Kidney (tissue), 14 donors: ENCODE results near the gene USE1. TPM values are rescaled to one million over a fixed set of nuclear protein-coding genes. Genes with fewer than 3 reads are reported as not detected.
A peak's percentile ranks its signal among the peaks of the same experiment; 100 is the strongest.

Experiments
- DNase-seq, 5 donors: peaks; one replicate each; pipeline ENCODE4 v3.0.0-alpha.2; 2013 to 2020
- FAIRE-seq: peaks from 2 replicates; lab custom pipeline; 2012; peaks lifted over from hg19 to GRCh38; lab: Jason Lieb, UNC
- H3K27ac ChIP-seq, 2 donors: one replicate each; pipeline ENCODE4 v1.7.0; 2013; ENCODE audit warnings: low read depth in 2 of 2, low read length in 2 of 2, inconsistent platforms in 1 of 2
- H3K27me3 ChIP-seq: one replicate; pipeline ENCODE4 v1.7.1; 2013; ENCODE audit warnings: low read length, inconsistent platforms; ENCODE audit not compliant: control insufficient read depth, insufficient read depth
- H3K36me3 ChIP-seq, 3 donors: one replicate each; pipeline versions ENCODE4 v1.7.0 to v1.7.1; 2013; ENCODE audit warnings: low read length in 3 of 3, control low read depth in 1 of 3, inconsistent platforms in 1 of 3; ENCODE audit not compliant: insufficient read depth in 3 of 3, control insufficient read depth in 2 of 3
- H3K4me1 ChIP-seq, 3 donors: one replicate each; pipeline versions ENCODE4 v1.7.0 to v1.7.1; 2013; ENCODE audit warnings: low read length in 3 of 3, inconsistent platforms in 1 of 3, low read depth in 1 of 3; ENCODE audit not compliant: control insufficient read depth in 2 of 3, insufficient read depth in 2 of 3
- H3K4me3 ChIP-seq, 3 donors: one replicate each; pipeline versions ENCODE4 v1.7.0 to v1.8.1; 2013; ENCODE audit warnings: low read length in 3 of 3, control low read depth in 1 of 3, inconsistent platforms in 1 of 3
- H3K9ac ChIP-seq, 3 donors: one replicate each; pipeline versions ENCODE4 v1.7.0 to v1.7.1; 2013; ENCODE audit warnings: low read length in 3 of 3, control low read depth in 1 of 3, inconsistent platforms in 1 of 3
- H3K9me3 ChIP-seq, 3 donors: one replicate each; pipeline versions ENCODE4 v1.7.0 to v1.7.1; 2013; ENCODE audit warnings: low read length in 3 of 3, control low read depth in 1 of 3, inconsistent platforms in 1 of 3; ENCODE audit not compliant: control insufficient read depth in 2 of 3, insufficient read depth in 1 of 3
- intact Hi-C: fragments of 100-400 bp; cut with DNase I; formaldehyde crosslinking; loops from one replicate; pipeline ENCODE4 v1.11.1; 2022
- polyA plus RNA-seq: library from polyadenylated mRNA; stranded (reverse); fragments of 350-450 nt; fragmentation: Illumina TruSeq; extraction: RNeasy Lipid Tissue Mini Kit (QIAGEN cat#74804); gene quantifications from one replicate; pipeline ENCODE4 v1.2.3, GENCODE V29; 2014; ENCODE audit warnings: low read depth, low replicate concordance; ENCODE audit not compliant: insufficient read depth
- total RNA-seq: library from RNA; stranded (reverse); fragmentation: NEBNext Ultra II Directional; extraction: Animal tissue kit (Norgen Biotek cat#: 25700); gene quantifications from one replicate; pipeline ENCODE4 v1.2.1, GENCODE V29; 2021
- TF ChIP-seq, protein P1 (sequence below): IDR thresholded peaks from 3 replicates; pipeline ENCODE4 v1.5.1; 2012; ENCODE audit warnings: mild to moderate bottlenecking, moderate library complexity, borderline replicate concordance; ENCODE audit not compliant: insufficient read depth; ENCODE audit errors: extremely low read depth
- donor health status: control.
- donor health status: control.
- donor health status: control.
- donor health status: control.
- donor health status: control.
- donor health status: DM: yes; HTN: yes; CAD: no.
- donor health status: Normal renal cell carcinoma (clear cell type).

USE1 gene
- total and polyA plus RNA-seq, 2 donors from 2014 or later, result 26.0 to 52.6 TPM

DNA sequence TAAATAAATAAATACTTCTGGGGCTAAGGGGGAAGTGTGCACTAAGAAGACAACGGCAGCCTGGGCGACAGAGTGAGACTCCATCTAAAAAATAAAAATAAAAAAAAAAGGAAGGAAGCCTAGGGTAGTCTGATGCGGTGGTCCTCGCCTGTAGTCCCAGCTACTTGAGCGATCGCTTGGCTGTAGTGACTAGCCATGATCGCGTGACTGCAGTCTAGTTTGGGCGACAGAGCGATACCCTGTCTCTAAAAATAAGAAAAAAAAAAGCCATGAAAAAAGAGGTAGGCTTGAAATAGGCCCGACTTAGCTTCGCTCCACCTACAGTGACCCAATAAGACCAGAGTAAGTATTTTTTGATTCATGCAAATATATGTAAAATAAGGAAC, 51.4 kb downstream of the USE1 start:
- Histone ChIP-seq H3K36me3 (peaks cover 0 to 10% (median 2%) of the 10 kb centered on the region in 3 donors), H3K9me3 (no peaks in the 10 kb centered on the region), H3K27me3 (no peaks in the 10 kb centered on the region), H3K4me3 (peak overlapping the region in 2 of 3 donors; percentile 5 to 24), H3K9ac (no peak overlapping the region), H3K27ac (no peak overlapping the region), H3K4me1 (peaks cover 0 to 4% (median 3%) of the 10 kb centered on the region in 3 donors)
- TF ChIP-seq, protein P1, sequence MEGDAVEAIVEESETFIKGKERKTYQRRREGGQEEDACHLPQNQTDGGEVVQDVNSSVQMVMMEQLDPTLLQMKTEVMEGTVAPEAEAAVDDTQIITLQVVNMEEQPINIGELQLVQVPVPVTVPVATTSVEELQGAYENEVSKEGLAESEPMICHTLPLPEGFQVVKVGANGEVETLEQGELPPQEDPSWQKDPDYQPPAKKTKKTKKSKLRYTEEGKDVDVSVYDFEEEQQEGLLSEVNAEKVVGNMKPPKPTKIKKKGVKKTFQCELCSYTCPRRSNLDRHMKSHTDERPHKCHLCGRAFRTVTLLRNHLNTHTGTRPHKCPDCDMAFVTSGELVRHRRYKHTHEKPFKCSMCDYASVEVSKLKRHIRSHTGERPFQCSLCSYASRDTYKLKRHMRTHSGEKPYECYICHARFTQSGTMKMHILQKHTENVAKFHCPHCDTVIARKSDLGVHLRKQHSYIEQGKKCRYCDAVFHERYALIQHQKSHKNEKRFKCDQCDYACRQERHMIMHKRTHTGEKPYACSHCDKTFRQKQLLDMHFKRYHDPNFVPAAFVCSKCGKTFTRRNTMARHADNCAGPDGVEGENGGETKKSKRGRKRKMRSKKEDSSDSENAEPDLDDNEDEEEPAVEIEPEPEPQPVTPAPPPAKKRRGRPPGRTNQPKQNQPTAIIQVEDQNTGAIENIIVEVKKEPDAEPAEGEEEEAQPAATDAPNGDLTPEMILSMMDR, result no peak
- intact Hi-C loops, result no loop called here
- no peak for DNase-seq
- FAIRE-seq, result no peak

DNA sequence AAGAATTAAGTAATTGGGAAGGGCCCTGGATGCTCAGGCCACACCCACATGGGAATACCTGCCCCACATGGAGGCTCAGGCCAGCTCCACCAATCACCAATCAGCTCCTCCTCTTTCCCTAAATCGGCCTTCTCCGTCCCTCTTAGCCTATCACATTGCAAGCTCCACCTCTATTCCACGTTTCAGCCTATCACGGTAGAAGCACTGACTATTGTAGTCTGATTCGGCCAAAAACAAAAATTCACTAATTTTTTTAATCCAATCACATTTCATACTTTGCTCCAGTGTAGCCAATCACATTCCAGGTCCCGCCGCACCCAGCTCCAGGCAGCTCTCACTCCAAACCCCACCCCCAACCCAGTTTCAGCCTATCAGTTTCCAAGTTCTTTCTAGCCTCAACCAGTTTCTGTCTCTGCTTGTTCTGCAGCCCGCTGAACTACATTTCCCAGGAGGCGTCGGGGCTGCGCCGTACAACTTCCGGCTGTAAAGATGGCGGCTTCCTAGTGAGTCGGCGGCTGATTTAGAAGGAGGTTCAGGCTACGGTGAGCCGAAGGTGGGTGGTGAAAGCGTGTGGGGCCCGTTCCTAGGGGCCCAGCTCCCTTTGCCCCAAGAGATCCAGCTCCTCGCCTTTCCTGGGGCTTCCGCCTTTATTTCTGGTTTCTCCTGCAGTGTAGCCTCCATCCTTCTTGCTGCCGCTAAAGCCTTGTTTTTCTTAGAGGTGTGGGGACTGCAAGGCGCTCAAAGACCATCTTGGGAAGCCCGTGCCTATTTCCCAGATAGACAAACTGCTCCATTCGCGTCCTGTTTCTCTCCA, 52.0 kb downstream of the USE1 start, which contains the start of gene BABAM1:
Gene BABAM1, plus strand, starts transcription at position 469 of the 814 bp plus-strand sequence. CDS start 1,364 bp downstream, outside the sequence.
- TF ChIP-seq, protein P1, result no peak

DNA sequence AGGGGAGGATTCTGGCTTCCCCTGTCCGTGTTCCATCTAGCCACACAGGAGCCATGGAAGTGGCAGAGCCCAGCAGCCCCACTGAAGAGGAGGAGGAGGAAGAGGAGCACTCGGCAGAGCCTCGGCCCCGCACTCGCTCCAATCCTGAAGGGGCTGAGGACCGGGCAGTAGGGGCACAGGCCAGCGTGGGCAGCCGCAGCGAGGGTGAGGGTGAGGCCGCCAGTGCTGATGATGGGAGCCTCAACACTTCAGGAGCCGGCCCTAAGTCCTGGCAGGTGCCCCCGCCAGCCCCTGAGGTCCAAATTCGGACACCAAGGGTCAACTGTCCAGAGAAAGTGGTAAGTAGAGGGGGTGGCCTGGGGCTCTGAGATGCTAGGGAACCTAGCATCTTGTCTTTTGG, 53.6 kb downstream of the USE1 start:
- H3K27ac ChIP-seq, result no peak overlapping the region
- H3K4me1 ChIP-seq, result peaks cover 0 to 4% (median 3%) of the 10 kb centered on the region in 3 donors
- H3K9ac ChIP-seq, result no peak overlapping the region
- peaks cover 0 to 15% (median 4%) of the 10 kb centered on the region in 3 donors for H3K36me3 ChIP-seq
- no peaks in the 10 kb centered on the region for H3K27me3 ChIP-seq
- DNase-seq, result peak in 1 of 5 donors; percentile 70
- intact Hi-C loops, result no loop called here
- TF ChIP-seq, protein P1, result no peak
- FAIRE-seq, result no peak
- no peak overlapping the region for H3K4me3 ChIP-seq
- H3K9me3 ChIP-seq, result no peaks in the 10 kb centered on the region

More for the DNA sequence above, 52.0 kb downstream of the USE1 start, which contains the start of gene BABAM1:
- Histone ChIP-seq H3K36me3 (peaks cover 0 to 11% (median 4%) of the 10 kb centered on the region in 3 donors), H3K27ac (peak within 1 kb of the TSS in 1 of 2 donors; percentile 70), H3K4me3 (peak within 1 kb of the TSS; percentile 76 to 98 (median 95)), H3K9me3 (no peaks in the 10 kb centered on the region), H3K9ac (peak within 1 kb of the TSS; percentile 85 to 95 (median 94)), H3K4me1 (peaks cover 0 to 4% (median 3%) of the 10 kb centered on the region in 3 donors), H3K27me3 (no peaks in the 10 kb centered on the region)
- DNase-seq (peak; percentile 97 to 99 (median 99)), FAIRE-seq (peak; percentile 99)
- intact Hi-C loops, result no loop called here

Other genes with a start within 250 kb of the USE1 start
- 64.1 TPM for gene CPAMD8, start 188.5 kb upstream of the USE1 start, total RNA-seq
- gene CPAMD8, start 188.5 kb upstream of the USE1 start, polyA plus RNA-seq, result 22.0 TPM
- gene HAUS8, start 139.9 kb upstream of the USE1 start, total RNA-seq, result 6.9 TPM
- gene HAUS8, start 139.9 kb upstream of the USE1 start, polyA plus RNA-seq, result 5.2 TPM
- 68.1 TPM for gene MYO9B, start 139.6 kb upstream of the USE1 start, total RNA-seq
- 14.7 TPM for gene MYO9B, start 139.6 kb upstream of the USE1 start, polyA plus RNA-seq
- 35.3 TPM for gene OCEL1, start 10.9 kb downstream of the USE1 start, total RNA-seq
- gene OCEL1, start 10.9 kb downstream of the USE1 start, polyA plus RNA-seq, result 80.1 TPM
- gene NR2F6, start 30.6 kb downstream of the USE1 start, total RNA-seq, result 46.8 TPM
- gene NR2F6, start 30.6 kb downstream of the USE1 start, polyA plus RNA-seq, result 60.2 TPM
- gene USHBP1, start 49.4 kb downstream of the USE1 start, total RNA-seq, result 8.9 TPM
- 7.2 TPM for gene USHBP1, start 49.4 kb downstream of the USE1 start, polyA plus RNA-seq
- gene BABAM1, start 52.1 kb downstream of the USE1 start, total RNA-seq, result 69.4 TPM
- gene BABAM1, start 52.1 kb downstream of the USE1 start, polyA plus RNA-seq, result 105 TPM
- gene ANKLE1, start 66.5 kb downstream of the USE1 start, total RNA-seq, result 0.54 TPM
- gene ANKLE1, start 66.5 kb downstream of the USE1 start, polyA plus RNA-seq, result not detected
- gene ABHD8, start 88.1 kb downstream of the USE1 start, total RNA-seq, result 9.6 TPM
- 20.0 TPM for gene ABHD8, start 88.1 kb downstream of the USE1 start, polyA plus RNA-seq
- 59.3 TPM for gene MRPL34, start 90.5 kb downstream of the USE1 start, total RNA-seq
- 369 TPM for gene MRPL34, start 90.5 kb downstream of the USE1 start, polyA plus RNA-seq
- 27.7 TPM for gene DDA1, start 94.2 kb downstream of the USE1 start, total RNA-seq
- gene DDA1, start 94.2 kb downstream of the USE1 start, polyA plus RNA-seq, result 35.9 TPM
- gene ANO8, start 119.5 kb downstream of the USE1 start, total RNA-seq, result 12.1 TPM
- gene ANO8, start 119.5 kb downstream of the USE1 start, polyA plus RNA-seq, result 3.0 TPM
- gene GTPBP3, start 122.2 kb downstream of the USE1 start, total RNA-seq, result 20.4 TPM
- 11.0 TPM for gene GTPBP3, start 122.2 kb downstream of the USE1 start, polyA plus RNA-seq
- gene PLVAP, start 162.0 kb downstream of the USE1 start, total RNA-seq, result 195 TPM
- 148 TPM for gene PLVAP, start 162.0 kb downstream of the USE1 start, polyA plus RNA-seq
- 0.57 TPM for gene CCDC194, start 178.8 kb downstream of the USE1 start, total RNA-seq
- not detected for gene CCDC194, start 178.8 kb downstream of the USE1 start, polyA plus RNA-seq
- 89.6 TPM for gene BST2, start 190.3 kb downstream of the USE1 start, total RNA-seq
- gene BST2, start 190.3 kb downstream of the USE1 start, polyA plus RNA-seq, result 250 TPM
- gene MVB12A, start 204.7 kb downstream of the USE1 start, total RNA-seq, result 57.6 TPM
- 88.3 TPM for gene MVB12A, start 204.7 kb downstream of the USE1 start, polyA plus RNA-seq
- 0.13 TPM for gene TMEM221, start 233.3 kb downstream of the USE1 start, total RNA-seq
- not detected for gene TMEM221, start 233.3 kb downstream of the USE1 start, polyA plus RNA-seq
- gene NXNL1, start 245.6 kb downstream of the USE1 start, total RNA-seq, result not detected
- not detected for gene NXNL1, start 245.6 kb downstream of the USE1 start, polyA plus RNA-seq